B cell (primary cell): ENCODE results near the gene TBL1XR1. TPM values are rescaled to one million over a fixed set of nuclear protein-coding genes. Genes with fewer than 3 reads are reported as not detected.
"Not testable (repeated sequence)": the region's sequence is repeated elsewhere in the genome, so short reads cannot be mapped to it uniquely, and the experiment has no call there.

ENCODE experiments used
- ATAC-seq: fragments of 200-7000 bp; cut with Tn5 transposase; one replicate; pipeline ENCODE4 v1.10.0; 2021; ENCODE audit warnings: low read depth, mild to moderate bottlenecking, moderate number of reproducible peaks, moderate library complexity
- CTCF ChIA-PET: fragments of 350-600 bp; sonication (Branson Sonifier 250); formaldehyde crosslinking; loops from one replicate; lab custom pipeline; 2021; ENCODE audit warnings: antibody characterized with exemption, inconsistent platforms; lab: Charles Lee
- POLR2A ChIA-PET: fragments of 350-600 bp; sonication (Branson Sonifier 250); formaldehyde crosslinking; loops from one replicate; lab custom pipeline; 2021; ENCODE audit warnings: antibody characterized with exemption; lab: Charles Lee
- DNase-seq: peaks from one replicate; pipeline ENCODE4 v3.0.0; 2013
- H2AFZ ChIP-seq: 2 replicates; pipeline ENCODE4 v1.6.1; 2012; ENCODE audit warnings: mild to moderate bottlenecking, low read depth, low read length; ENCODE audit not compliant: insufficient read depth, poor library complexity, severe bottlenecking
- H3K27ac ChIP-seq, 2 donors: 1 replicate in 1 of 2; 2 replicates in 1 of 2; pipeline ENCODE4 v1.5.1; 2012 to 2013; ENCODE audit warnings: low read length in 2 of 2, mild to moderate bottlenecking in 2 of 2, moderate library complexity in 1 of 2
- H3K27me3 ChIP-seq, 4 experiments: fragments of 200-600 bp in 1 of 4; sonication (generic) in 1 of 4; replicated peaks in 1 of 4; 1 replicate in 2 of 4; 2 replicates in 2 of 4; pipeline versions ENCODE4 v1.6.1 to v1.7.0; 2013 to 2016; ENCODE audit warnings: low read length in 3 of 4, mild to moderate bottlenecking in 2 of 4, mixed read lengths in 1 of 4, moderate library complexity in 1 of 4; ENCODE audit not compliant: insufficient read depth in 4 of 4, control insufficient read depth in 3 of 4; ENCODE audit errors: control extremely low read depth in 1 of 4
- H3K36me3 ChIP-seq, 2 experiments: replicated peaks in 1 of 2; 1 replicate in 1 of 2; 2 replicates in 1 of 2; pipeline versions ENCODE4 v1.6.1 to v1.7.1; 2013; ENCODE audit warnings: low read length in 1 of 2; ENCODE audit not compliant: insufficient read depth in 2 of 2, control insufficient read depth in 1 of 2; ENCODE audit errors: control extremely low read depth in 1 of 2, extremely low read depth in 1 of 2
- H3K4me1 ChIP-seq, 2 donors: fragments of 200-600 bp in 1 of 2; sonication (generic) in 1 of 2; 1 replicate in 1 of 2; 2 replicates in 1 of 2; pipeline versions ENCODE4 v1.5.1 to v1.6.1; 2013 to 2017; ENCODE audit warnings: low read length in 2 of 2; ENCODE audit not compliant: control insufficient read depth in 2 of 2, insufficient read depth in 2 of 2
- H3K4me2 ChIP-seq: replicated peaks from 2 replicates; pipeline ENCODE3; 2012; ENCODE audit warnings: mild to moderate bottlenecking, low read depth, low read length; ENCODE audit not compliant: poor library complexity, severe bottlenecking
- H3K4me3 ChIP-seq, 5 experiments: fragments of 200-600 bp in 1 of 5; sonication (generic) in 1 of 5; 1 replicate in 3 of 5; 2 replicates in 2 of 5; pipeline versions ENCODE4 v1.5.1 to v1.7.0; 2011 to 2016; ENCODE audit warnings: low read length in 4 of 5, mild to moderate bottlenecking in 4 of 5, low read depth in 2 of 5, control low read depth in 1 of 5, moderate library complexity in 1 of 5; ENCODE audit not compliant: insufficient read depth in 1 of 5; ENCODE audit errors: control extremely low read depth in 1 of 5, extremely low read depth in 1 of 5
- H3K79me2 ChIP-seq: fragments of 200-600 bp; sonication (generic); one replicate; pipeline ENCODE4 v1.6.0; 2016; ENCODE audit warnings: low read length; ENCODE audit not compliant: control insufficient read depth, insufficient read depth
- H3K9ac ChIP-seq: fragments of 200-600 bp; sonication (generic); 2 replicates; pipeline ENCODE4 v1.6.1; 2017; ENCODE audit warnings: mild to moderate bottlenecking, low read length, moderate library complexity
- H3K9me3 ChIP-seq, 3 donors: one replicate each; pipeline versions ENCODE4 v1.6.1 to v1.7.1; 2013; ENCODE audit warnings: low read length in 2 of 3; ENCODE audit not compliant: control insufficient read depth in 2 of 3, insufficient read depth in 1 of 3; ENCODE audit errors: control extremely low read depth in 1 of 3
- H4K20me1 ChIP-seq: 2 replicates; pipeline ENCODE4 v1.6.0; 2012; ENCODE audit warnings: mild to moderate bottlenecking, low read length; ENCODE audit not compliant: insufficient read depth, control insufficient read depth, poor library complexity, severe bottlenecking
- H3K27ac Mint-ChIP-seq: one replicate; pipeline ENCODE4 v1.8.0; 2021; ENCODE audit warnings: mixed read lengths
- H3K27me3 Mint-ChIP-seq: one replicate; pipeline ENCODE4 v1.8.0; 2021; ENCODE audit warnings: mixed read lengths
- H3K4me1 Mint-ChIP-seq: one replicate; pipeline ENCODE4 v1.8.0; 2021; ENCODE audit warnings: mixed read lengths
- H3K4me3 Mint-ChIP-seq: one replicate; pipeline ENCODE4 v1.8.0; 2021; ENCODE audit warnings: mixed read lengths
- H3K9me3 Mint-ChIP-seq: one replicate; pipeline ENCODE4 v1.8.0; 2022; ENCODE audit warnings: mixed read lengths; ENCODE audit not compliant: insufficient read depth
- CTCF ChIP-seq: fragments of 200-600 bp; IDR thresholded peaks from one replicate; pipeline ENCODE4 v1.8.0; 2022; ENCODE audit warnings: antibody characterized with exemption, mild to moderate bottlenecking
- EZH2 ChIP-seq: IDR thresholded peaks from 2 replicates; pipeline ENCODE4 v1.6.1; 2012; ENCODE audit warnings: borderline replicate concordance, low read depth, mild to moderate bottlenecking, moderate library complexity, low read length; ENCODE audit not compliant: insufficient read depth, poor library complexity, severe bottlenecking
- WGBS: methylation state at CpG from one replicate; pipeline ENCODE4 v1.1.5; 2013; ENCODE audit warnings: missing lambda C conversion rate; ENCODE audit not compliant: insufficient coverage; 5-methylcytosine and 5-hydroxymethylcytosine counted together
- intact Hi-C: fragments of 100-400 bp; cut with micrococcal nuclease; formaldehyde crosslinking; loops from one replicate; pipeline ENCODE4 v1.10.0; 2022
- polyA plus RNA-seq: library from polyadenylated mRNA; depleted of rRNA; stranded (reverse); fragments of >200 nt; gene quantifications from 2 replicates; pipeline ENCODE4 v1.2.3, GENCODE V29; 2012
- total RNA-seq, 2 donors: library from RNA; stranded (reverse); fragments of 120-200 nt in 1 of 2; gene quantifications; 1 replicate in 1 of 2; 2 replicates in 1 of 2; pipeline versions ENCODE4 v1.2.3 to v1.2.4, GENCODE V29; 2013 to 2022

Gene TBL1XR1
- total and polyA plus RNA-seq, 2 donors (not counting 1 experiment from before 2014, with no cell fraction given), result 17.6 to 128 TPM

- ChIA-PET CTCF (interaction anchor here (0.8 kb wide), 1 partner anchor 156 kb away, joined by 3 read pairs; no protein-coding TSS in a partner anchor), POLR2A (no interaction called here)
- Histone ChIP-seq H3K9ac (no peak overlapping the region), H2AFZ (no peak overlapping the region), H3K9me3 (peaks cover 0 to 10% (median 2%) of the 10 kb centered on the region in 3 donors), H3K4me2 (no peak overlapping the region), H3K27ac (no peak overlapping the region), H3K27me3 (no peaks in the 10 kb centered on the region), H4K20me1 (no peaks in the 10 kb centered on the region), H3K4me1 (peaks cover 13 to 15% of the 10 kb centered on the region in 2 donors), H3K4me3 (no peak overlapping the region), H3K79me2 (no peaks in the 10 kb centered on the region), H3K36me3 (no peaks in the 10 kb centered on the region)
- ATAC-seq (no peak), DNase-seq (no peak)
- 97% methylated on average over 43 of the region's 43 CpGs for WGBS
- Mint-ChIP-seq H3K9me3 (no peaks in the 10 kb centered on the region), H3K4me3 (no peak overlapping the region), H3K27me3 (no peaks in the 10 kb centered on the region), H3K4me1 (peaks cover 24% of the 10 kb centered on the region), H3K27ac (no peak overlapping the region)
- intact Hi-C loops, result no loop called here
- no peak for TF ChIP-seq CTCF
- TF ChIP-seq EZH2, result no peak
These were observed 6.6 kb upstream of the TBL1XR1 start for GRCh38 chr3:177203689-177204395.

- H3K4me2 ChIP-seq, H3K27me3 Mint-ChIP-seq, H3K9me3 ChIP-seq, H4K20me1 ChIP-seq, ATAC-seq, H2AFZ ChIP-seq, H3K27ac ChIP-seq, H3K27me3 ChIP-seq, H3K36me3 ChIP-seq, H3K4me3 ChIP-seq, H3K9me3 Mint-ChIP-seq, POLR2A ChIA-PET, H3K27ac Mint-ChIP-seq, intact Hi-C loops, DNase-seq, H3K9ac ChIP-seq, H3K79me2 ChIP-seq, H3K4me3 Mint-ChIP-seq: not testable (repeated sequence)
- CTCF ChIA-PET, result interaction anchor here (0.8 kb wide), 1 partner anchor 156 kb away, joined by 3 read pairs; no protein-coding TSS in a partner anchor
- peaks cover 21 to 24% of the 10 kb centered on the region in 2 donors for H3K4me1 ChIP-seq
- 43% methylated on average over 1 of the region's 4 CpGs for WGBS
- peaks cover 31% of the 10 kb centered on the region for H3K4me1 Mint-ChIP-seq
These were observed 5.7 kb upstream of the TBL1XR1 start for GRCh38 chr3:177203016-177203415.
